GM21825 (cell line): ENCODE results near the gene ANKMY1.

Experiments used
- ATAC-seq: cut with Tn5 transposase; IDR thresholded peaks from one replicate; pipeline ENCODE4 v1.9.1; 2021; ENCODE audit warnings: mild to moderate bottlenecking, moderate library complexity; ENCODE audit not compliant: unreplicated experiment

Gene ANKMY1

DNA sequence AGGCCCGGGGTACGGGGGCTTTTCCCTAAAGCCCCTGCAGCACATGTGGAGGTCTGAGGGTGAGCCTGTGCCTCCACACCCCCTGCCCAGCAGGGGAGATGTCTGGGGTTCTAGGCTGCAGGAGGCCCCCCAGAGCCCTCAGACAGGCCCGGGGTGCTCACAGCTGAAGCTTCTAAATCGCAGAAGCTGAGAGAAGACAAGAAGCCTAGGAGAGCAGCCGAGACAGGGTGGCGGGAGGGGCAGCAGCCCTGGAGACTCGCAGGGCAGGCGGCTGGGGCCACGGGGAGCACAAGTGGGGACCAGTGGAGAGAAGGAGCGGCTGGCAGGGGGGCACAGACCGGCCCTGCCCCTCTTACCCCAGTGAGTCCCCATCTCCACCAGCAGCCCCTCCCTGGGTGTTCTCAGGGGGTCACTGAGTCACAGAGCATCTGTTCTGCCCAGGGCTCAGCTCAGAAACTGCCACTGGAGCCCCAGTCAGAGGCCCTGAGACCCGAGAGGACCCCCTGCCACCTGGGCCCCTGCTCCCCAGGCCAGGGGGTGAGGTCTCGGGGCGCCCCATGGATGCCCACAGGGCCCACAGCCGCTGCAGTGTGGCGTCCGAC lies 96.2 kb downstream of the ANKMY1 start:
- ATAC-seq, result no peak

DNA sequence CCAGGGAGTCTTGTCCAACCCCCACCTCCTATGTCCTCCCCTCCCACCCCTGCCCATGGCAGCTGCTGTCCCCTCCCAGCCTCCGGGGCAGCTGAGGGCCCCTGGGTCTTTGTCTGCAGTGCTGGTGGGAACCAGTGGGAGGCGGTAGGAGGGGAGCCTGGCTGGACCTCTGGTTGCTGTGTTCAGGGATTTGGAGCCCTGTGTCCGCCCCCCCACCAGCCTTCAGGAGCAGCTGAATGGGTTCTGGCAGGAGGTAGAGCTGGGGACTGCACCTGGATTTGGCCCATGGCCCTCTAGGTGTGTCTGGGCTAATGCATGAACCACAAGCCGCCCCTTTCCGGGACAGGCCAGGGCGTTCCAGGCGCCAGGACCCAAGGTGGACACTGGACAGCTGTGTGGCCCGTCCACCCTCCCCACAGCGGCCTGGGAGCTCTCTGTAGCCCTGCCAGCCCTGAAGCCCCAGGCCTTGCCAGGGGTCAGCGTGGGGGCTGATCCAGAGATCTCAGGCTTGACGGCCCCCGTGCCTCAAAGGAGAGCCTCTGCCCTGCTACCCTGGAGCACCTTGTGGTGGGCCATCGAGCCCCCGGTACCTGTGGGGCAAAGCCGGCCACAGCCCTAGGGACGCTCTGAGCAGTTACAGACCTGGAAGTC lies 96.9 kb downstream of the ANKMY1 start:
- ATAC-seq, result no peak

- no peak for ATAC-seq
Measured at GRCh38 chr2:240460253-240460711, 97.5 kb downstream of the ANKMY1 start.

GRCh38 chr2:240459401-240460252 lies 98.2 kb downstream of the ANKMY1 start:
- no peak for ATAC-seq

DNA sequence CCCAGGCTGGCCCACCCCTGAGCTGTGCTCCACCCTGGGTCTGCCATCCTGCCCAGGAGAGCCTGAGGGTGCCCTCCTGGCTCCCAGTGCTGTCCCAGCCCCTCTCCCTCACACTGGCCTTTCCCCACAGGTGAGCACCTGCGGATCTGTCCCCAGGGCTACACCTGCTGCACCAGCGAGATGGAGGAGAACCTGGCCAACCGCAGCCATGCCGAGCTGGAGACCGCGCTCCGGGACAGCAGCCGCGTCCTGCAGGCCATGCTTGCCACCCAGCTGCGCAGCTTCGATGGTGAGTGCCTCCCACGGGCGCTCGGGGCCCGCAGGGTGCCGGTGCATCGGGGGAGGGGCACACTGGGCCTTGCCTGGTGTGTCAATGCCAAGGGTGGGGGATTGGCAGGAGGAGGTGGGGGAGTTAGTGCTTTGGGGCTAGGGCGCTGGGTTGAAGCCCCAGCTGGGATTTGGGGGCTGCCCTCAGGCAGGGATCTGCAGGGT lies 98.8 kb downstream of the ANKMY1 start:
- no peak for ATAC-seq

- no peak for ATAC-seq
Measured at GRCh38 chr2:240458044-240458899, 99.5 kb downstream of the ANKMY1 start.

DNA sequence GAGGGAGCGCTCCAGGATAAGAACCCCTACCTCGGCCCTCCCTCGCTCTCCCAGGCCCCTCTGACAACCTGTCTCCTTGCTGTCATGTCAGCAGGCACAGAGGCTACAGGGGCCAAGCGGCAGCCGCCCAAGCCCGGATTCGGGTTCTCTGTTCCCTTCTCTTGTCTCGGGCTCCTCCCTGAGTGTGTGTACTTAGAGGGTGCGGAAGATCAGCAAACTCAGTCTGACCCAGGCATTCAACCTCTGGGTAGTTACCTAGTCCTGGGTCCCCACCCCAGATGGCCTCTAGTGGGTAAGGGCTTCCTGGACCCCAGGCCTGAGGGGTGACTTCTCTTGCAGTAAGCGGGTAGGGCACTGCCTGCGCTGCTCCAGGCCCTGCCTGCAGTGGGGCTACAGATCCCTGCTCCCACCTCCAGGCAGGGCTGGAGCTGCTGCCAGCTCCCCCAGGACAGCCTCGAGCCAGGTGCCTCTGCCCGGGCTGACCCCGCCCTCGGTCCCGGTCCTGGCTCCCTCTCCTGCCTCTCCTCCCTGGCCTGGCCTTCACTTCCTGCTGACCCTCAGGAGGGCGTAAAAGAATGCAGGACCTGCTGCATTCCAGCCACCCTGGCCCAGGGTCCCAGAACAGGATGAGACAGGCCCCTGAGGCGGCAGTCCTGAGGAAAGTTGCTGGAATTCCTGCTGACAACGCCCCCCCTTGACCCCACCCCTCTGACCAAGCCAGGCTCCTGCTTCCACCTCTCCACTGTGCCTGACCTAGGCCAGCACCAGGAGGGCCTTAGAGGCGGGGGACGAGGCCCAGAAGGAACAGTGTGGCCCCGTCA lies 100.4 kb downstream of the ANKMY1 start:
- ATAC-seq, result no peak

- ATAC-seq, result no peak
Measured at GRCh38 chr2:240456447-240457222, 101.2 kb downstream of the ANKMY1 start.

DNA sequence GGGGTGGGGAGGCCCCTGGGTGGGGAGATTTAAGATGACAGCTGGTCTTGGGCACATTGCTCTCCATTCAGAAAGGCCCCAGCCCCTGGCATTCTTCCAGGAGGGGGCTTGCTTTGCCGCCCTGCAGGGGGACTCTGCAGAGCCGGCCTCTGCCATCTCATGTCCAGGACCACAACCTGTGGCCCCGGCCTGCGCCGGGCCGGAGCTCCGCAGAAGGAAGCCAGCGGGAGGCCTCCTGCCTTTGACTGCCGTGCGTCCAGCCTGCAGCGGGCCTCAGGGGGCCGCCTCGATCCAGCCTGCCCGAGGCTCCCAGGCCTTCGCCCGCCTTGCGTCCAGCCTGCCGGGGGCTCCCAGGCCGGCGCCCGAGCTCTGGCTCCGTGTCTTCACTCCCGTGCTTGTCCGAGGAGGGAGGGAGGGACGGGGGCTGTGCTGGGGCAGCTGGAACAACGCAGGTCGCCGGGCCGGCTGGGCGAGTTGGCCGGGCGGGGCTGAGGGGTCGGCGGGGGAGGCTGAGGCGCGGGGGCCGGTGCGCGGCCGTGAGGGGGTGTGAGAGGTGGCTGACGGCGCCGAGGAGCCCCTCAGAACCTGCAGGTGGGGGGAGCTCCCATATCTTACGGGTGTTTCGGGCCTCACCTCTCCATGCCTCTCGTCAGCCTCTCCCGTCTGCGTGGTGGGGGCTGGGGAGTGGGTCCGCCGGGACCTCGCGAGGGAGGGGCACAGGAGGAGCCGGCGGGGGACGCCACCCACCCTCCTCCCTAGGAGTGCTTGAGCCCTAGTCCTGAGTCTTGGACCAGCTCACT lies 101.9 kb downstream of the ANKMY1 start:
- ATAC-seq, result no peak

DNA sequence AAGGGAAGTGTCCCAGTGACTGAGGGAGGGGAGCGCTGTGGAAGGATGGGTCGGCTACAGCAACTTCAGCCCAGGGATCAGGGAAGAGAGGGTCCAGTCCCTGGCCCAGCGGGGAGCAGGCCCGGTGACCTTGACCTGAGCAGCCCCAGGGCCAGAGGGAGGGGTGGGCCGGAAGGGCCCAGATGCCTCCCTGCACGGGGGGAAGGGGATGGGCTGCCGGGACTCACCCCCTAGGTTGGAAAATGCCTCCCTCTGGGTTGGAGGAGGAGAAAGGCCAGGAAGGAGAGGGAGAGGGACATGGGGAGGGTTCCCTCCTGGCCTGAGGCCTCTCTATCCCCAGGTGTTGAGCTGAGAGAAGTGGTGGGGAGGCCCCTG lies 102.5 kb downstream of the ANKMY1 start:
- ATAC-seq, result no peak

DNA sequence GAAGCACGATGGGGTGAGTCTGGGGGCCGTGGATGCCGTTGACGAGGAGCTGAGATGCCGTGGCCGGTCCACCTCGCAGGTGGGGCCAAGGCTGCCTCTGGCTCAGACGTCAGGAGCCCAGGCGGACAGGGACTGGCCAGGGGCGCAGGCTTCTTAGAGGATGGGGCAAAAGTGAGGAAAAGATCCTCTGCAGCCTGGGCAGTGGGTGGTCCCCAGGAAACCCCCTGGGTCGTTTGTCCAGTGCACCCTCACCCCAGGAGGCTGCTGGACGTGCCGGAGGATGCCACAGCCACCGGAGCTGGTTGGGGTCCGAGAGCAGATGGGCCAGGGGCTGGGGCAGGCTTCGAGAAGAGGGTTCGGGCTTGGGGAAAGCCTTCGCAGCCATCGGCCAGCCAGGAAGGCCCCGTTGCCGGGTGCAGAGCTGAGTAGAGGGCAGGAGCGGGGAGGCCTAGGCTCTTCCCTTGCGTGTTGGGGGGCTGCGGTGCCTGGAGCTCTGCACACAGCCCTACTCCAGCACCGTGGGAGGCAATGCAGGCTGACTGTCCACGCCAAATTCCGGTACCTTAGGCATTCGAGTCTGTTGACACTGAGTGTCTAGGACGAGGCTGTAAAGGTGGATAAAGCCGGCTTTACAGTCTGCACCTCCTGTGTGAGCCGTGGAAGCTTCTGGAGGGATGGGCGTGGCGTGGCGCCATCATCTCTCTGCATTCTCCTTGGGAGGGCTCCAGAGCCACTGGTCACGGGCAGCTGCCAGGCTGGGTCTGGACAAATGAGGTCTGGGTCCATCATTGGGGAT lies 103.5 kb downstream of the ANKMY1 start:
- no peak for ATAC-seq

DNA sequence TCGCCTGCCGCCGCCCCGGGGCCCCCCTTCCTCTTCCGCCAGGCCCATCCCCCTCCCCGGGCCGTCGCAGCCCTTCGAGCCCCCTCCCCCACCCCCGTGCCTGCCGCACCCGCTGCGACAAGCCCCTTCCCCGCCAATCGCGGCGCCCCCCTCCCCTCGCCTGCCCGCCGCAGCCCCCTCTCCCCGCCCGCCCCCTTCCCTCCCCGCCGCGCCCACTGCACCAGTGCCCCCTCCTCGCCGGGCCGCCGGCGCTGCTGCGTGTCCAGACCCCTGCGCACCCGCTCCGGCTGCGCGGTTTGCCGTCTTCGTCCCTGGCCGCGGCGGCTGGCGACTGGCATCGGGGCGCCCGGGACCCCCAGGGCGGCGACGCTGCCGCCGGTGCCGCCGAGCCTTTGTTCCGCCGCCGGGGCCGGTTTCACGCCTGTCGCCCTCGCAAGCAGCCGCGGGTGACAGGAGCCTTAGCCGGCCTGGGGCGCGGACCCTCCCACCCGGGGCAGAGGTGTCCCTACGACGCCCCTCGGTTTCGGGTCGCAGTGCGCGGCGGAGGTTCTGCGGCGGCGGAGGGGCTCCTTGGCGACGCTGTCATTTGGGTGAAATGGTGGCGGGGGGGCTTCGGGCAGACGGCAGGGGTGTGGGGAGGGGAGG lies 104.2 kb downstream of the ANKMY1 start:
- ATAC-seq, result no peak

DNA sequence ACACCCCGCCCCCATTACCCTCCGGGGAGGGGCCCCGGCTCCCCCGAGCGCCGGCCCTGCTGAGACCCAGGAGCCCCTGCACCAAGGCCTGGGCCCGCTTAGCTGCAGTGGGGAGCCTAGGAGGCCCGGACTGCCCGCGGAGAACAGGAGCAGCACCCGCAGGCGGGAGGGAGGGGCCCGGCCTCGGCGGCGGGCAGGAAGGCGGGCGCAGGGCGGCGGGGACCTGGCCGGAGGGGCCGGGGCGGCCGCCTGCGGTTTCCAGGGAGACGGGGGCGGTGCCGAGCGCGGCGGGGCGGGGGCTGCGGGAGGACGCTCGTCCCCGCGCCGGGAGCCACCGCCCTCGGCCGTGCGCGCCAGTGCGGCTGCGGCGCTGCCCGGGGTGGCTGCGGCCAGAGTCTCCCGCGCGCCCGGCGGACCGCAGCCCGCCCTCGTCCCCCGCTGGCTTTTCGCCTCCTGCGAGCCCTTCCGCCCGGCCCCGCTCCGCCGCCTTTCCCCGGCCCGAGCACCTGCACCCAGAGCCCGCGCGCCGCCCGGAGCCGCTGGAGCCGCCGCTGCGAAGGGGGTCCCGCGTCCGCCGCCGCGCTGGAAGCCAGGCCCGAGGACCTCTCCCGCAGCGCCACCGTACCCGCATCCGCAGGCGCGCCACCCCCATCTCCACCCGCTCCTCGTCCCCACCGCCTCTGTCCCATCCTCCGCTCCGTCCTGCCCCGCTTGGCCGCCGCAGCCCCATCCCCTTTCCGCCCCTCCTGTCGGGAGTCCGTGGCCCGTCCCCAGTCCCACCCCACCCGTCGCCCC lies 105.1 kb downstream of the ANKMY1 start:
- no peak for ATAC-seq

GRCh38 chr2:240451791-240452461 lies 105.9 kb downstream of the ANKMY1 start:
- no peak for ATAC-seq

GRCh38 chr2:240451108-240451611 lies 106.6 kb downstream of the ANKMY1 start:
- no peak for ATAC-seq
